Fibroblast of peridontal ligament (primary cell): ENCODE measurements around the gene GNAO1.

Experiments used
- DNase-seq: peaks from one replicate; pipeline ENCODE4 v3.0.0-alpha.2; 2010; ENCODE audit errors: extremely low read depth

Gene GNAO1

GRCh38 chr16:56191156-56191815 lies at the start of gene GNAO1:
TSS of gene GNAO1 (plus strand) at chr16:56191489. CDS start at chr16:56192236, 747 bp downstream.
- peak; percentile 29 for DNase-seq

DNA sequence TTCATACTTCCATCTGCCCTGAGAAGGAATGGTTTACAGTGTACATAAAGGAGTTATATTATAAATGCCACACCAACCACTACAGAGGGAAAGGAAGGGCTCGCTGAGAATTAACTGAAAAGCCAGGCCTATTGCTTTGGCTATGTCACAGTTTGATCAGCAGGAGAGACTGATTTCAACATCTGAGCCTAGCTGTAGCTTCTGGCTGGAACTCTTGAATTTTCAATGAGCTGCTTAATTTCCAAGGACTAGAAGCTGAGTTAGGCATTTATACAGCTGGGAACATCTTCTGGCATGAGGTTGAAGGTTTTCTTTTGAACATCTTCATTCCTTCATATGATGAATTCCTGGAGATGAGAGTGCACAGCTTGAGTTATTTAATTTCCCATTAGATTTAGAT lies 47.6 kb upstream of the GNAO1 start:
- DNase-seq = no peak

GRCh38 chr16:56145369-56145768 lies 45.9 kb upstream of the GNAO1 start:
- no peak for DNase-seq

GRCh38 chr16:56151621-56152020 lies 39.7 kb upstream of the GNAO1 start:
- no peak for DNase-seq

DNA sequence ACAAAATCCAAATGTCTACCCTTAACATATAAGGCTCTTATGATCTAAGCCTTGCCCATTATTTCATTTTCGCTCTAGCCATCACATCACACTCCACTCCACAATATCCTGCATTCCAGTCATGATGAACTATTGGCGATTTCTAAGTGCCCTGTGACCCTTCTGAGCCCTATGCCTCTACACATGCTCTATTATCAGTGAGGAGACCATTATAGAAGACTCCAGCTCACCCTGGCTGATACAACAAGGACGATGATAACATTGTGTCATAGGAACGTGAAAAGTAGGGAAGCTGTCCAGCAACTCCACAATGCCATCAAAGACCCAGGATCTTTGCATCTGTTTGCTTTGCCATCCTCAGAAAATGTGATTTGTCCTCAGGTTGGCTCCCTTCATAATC lies 29.6 kb upstream of the GNAO1 start:
- DNase-seq = no peak

GRCh38 chr16:56163089-56163488 lies 28.2 kb upstream of the GNAO1 start:
- no peak for DNase-seq

DNA sequence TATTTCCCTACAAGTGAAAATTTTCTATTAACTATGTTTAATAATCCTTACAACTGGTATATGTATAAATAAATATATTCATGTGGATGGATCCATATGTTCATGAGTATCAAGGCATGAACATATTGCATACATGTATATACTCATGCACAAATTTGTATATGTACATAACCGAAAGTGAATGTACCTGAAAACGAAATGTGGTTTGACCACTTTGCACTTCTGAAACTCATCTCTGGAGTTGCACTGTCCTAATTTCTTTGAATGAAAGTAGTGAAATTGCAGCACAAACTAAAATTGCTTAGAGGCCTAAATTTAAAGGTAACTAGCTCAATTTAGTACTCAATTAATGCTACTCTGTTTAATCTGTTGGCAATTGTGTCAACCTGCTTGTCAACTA lies 27.4 kb upstream of the GNAO1 start:
- no peak for DNase-seq

- DNase-seq = no peak
Measured at GRCh38 chr16:56164636-56165035, 26.7 kb upstream of the GNAO1 start.

DNA sequence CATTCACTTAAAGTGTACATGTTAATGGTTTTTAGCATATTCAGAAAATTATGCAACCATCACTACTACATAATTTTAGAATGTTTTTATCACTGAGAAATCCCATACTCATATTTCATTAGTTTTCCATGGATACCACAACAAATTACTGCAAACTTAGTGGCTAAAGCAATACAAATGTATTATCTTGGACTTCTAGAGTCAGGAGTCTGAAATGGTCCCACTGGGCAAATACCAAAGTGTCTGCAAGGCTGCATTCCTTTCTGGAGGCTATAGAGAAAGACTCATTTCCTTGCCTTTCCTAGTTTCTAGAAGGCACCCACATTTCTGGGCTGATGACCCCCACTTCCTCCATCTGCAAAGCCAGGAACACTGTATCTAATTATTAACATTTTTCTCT lies 16.9 kb upstream of the GNAO1 start:
- no peak for DNase-seq

- no peak for DNase-seq
Measured at GRCh38 chr16:56181401-56181800, 9.9 kb upstream of the GNAO1 start.

DNA sequence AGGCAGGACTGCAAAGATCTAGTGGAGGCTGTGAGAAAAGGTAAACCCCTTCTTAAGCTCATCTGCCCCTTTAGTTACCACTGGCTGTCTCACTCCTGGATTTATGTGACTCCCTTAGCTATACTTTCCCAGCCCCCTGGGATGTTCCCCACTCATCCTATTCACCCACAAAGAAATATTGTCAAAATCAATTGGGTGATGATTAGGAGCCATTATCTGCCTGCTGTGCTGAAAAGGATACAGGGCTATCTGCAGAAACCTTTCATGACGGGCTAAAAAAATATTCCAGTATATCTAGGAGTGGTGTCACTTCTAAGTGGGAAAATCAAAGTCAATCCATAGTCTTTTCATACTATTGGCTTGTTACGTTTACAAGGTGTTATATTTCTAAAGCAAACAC lies 8.0 kb upstream of the GNAO1 start:
- no peak for DNase-seq

GRCh38 chr16:56190048-56190676 lies 1.1 kb upstream of the GNAO1 start:
- peak; percentile 2 for DNase-seq

- peak; percentile 3 for DNase-seq
Measured at GRCh38 chr16:56190677-56191155, 573 bp upstream of the GNAO1 start.

- no peak for DNase-seq
Measured at GRCh38 chr16:56191835-56192634, 746 bp downstream of the GNAO1 start.

DNA sequence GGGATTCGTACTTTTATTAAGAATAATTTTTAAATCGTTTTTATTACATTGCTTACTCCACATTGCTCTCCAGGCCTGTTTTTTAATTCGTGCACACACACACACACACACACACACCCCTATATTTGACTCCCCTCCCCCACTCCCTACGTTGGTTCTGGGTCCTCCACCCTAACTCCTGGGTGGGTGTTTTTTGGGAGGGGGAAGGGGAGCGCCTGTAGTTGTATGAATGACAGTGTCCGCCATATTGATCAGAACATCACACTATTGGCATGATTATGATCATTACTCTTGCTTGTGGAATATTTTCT lies 1.3 kb downstream of the GNAO1 start:
- DNase-seq = no peak

- no peak for DNase-seq
Measured at GRCh38 chr16:56192986-56193945, 2.0 kb downstream of the GNAO1 start.

GRCh38 chr16:56193951-56194726 lies 2.9 kb downstream of the GNAO1 start:
- peak; percentile 15 for DNase-seq

GRCh38 chr16:56195151-56195550 lies 3.9 kb downstream of the GNAO1 start:
- DNase-seq = no peak

GRCh38 chr16:56196381-56196780 lies 5.1 kb downstream of the GNAO1 start:
- DNase-seq = no peak

DNA sequence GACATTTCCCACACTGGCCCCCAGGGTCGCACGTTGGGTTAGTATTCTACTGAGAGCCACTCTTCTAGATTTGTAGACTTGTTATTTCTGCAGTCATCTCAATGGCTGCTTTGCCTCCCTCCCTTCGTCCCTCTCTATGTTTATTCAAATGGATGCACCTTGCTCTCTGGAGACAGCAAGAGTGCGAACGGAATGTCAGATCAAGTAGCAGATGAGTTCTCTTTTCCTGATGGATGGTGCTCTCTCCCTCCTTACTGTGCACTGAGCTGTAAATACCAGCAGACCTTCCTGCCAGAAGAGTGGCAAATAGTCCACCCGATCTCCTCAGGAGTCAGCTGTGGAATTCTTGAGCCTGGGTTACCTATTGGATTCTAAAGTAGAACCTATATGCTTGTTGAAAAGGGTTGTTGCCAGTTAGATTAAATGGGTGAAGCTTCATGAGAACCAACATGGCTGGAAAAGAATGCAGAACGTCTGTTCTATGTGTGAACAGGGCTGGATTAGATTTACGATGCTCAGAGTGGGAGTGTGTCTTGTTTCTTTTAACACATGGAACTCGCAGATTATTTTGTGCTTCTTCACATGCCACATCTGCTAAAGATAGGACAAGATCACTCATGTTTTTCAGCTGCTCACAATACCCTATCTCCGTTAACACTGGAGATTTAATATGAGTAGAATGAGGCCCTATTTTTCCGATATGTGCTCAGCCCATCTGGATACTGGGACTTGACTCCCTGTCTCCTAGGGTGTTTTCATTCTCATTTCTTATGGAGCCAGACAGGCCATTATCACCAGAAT lies 6.1 kb downstream of the GNAO1 start:
- no peak for DNase-seq
